T-helper 9 cell (primary cell): ENCODE data around the gene LMO1.

ENCODE experiments used
- DNase-seq: peaks from one replicate; pipeline ENCODE4 v3.0.0-alpha.2; 2020

The LMO1 gene

DNA sequence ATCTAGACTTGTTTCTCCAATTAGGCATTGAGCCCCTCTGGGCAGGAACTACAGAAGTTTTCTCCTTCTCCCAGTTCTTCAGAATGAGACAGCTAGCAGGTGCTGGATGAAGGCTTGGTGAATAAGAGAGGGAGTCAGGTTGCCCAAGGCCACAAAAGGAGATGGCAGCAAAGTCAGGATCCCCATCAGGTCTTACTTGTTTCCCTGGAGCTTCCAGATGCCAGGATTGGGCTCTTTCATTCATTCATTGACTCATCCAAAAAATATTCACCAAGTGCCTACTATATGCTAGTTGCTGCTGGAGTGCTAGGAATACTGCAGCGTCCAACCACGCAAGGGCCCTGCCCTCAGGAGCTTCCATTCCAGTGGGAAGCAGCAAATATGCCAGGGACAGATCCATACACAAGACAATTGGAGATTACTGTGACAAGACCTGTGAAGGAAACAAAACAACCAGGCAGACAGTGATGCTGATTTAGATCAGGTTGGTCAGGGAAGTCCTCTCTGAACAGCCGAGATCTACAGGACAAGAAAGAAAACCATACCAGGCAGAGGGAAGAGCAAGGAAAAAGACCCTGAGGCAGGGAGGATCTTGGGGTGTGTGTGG lies 24.6 kb upstream of the LMO1 start:
- DNase-seq, result no peak

DNA sequence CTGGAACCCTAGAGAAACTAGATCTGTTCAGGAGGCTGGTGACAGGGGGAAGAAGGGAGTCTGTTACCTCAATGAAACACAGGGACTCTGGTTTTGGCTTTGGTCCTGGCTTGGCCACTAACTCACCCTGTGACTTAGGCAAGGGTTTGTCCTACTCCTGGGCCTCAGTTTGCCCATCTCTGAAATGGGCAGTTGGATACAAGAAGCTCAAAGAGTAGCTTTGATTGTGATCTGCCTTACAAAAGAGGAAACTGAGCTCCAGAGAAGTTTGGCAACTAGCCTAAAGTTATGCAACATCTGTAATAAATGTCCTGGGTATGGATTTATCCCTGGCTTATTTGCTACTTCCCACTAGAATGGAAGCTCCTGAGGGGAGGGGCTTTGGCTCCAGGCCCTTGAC lies 24.0 kb upstream of the LMO1 start:
- DNase-seq, result no peak

DNA sequence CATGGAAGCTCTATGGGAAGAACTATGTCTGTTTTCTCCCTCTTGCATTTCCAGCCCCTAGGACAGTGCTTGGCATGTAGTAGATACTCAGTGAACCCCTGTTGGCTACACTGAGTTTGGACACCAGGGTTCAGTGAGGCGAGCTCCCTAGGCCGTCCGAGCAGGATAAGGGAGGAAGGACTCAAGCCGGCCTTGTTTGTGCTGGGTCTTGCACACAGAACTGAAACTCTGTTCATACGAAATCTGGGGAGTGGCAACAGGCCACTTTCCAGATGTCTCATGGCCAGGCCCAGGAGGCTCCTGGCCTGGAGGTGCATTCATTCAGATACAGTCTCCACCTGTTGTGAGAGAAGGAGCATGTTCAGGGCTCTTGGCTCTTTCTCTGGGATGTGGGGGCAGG lies 23.6 kb upstream of the LMO1 start:
- DNase-seq, result no peak

DNA sequence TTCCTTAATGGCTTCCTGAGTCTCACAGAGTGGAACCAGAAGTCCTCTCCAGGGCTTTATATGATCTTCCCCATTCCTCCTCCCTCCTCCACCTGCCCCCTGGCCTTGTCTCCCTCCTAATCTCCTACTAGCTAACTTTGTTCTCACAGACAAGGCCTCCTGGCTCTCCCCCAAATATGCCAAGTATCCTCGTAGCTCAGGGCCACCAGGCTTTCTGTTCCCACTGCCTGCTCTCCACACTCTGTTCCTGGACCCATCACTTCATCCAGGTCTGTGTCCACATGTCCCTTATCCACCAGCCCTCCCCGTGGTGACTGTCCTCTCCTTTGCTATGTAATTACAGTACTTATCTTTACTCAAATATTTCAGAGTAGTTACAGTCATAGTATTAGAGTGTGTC lies 23.2 kb upstream of the LMO1 start:
- no peak for DNase-seq

DNA sequence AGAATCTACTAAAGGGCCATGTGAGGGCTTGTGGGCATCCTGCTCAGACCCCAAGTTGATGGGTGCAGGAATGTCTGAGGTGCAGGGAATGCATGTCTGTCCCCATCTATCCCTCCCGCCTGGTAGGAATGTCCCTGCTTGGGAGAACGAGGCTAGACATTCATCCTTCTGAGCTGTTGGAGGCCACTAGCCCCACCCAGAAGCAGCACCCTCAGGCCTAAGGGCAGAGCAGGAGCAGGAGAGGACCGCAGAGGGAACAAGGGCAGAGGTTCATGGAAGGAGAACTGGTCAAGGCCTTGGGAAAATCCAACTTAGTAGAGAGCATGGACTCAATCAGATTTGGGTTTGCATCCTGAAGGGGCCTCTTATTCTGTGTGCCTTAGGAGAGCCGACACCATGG lies 22.1 kb upstream of the LMO1 start:
- no peak for DNase-seq

DNA sequence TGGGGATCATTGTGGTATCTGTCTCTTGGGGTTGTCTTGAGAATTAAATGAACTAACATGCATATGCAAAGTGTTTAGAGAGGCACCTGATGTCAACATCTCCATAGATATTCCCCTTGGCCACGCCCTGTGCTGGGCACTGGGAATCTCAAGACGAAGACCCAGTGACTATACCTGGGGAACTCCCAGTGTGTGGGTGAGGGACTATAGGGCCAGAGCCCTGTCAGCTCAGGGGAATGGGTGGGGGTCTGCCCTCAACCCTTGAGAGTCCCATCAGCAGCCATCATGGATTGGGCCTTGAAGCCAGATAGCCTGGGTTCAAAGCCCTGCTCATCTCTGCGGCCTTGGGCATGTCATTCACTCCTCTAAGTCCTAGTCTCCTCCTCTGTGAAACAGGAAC lies 21.6 kb upstream of the LMO1 start:
- DNase-seq, result no peak

DNA sequence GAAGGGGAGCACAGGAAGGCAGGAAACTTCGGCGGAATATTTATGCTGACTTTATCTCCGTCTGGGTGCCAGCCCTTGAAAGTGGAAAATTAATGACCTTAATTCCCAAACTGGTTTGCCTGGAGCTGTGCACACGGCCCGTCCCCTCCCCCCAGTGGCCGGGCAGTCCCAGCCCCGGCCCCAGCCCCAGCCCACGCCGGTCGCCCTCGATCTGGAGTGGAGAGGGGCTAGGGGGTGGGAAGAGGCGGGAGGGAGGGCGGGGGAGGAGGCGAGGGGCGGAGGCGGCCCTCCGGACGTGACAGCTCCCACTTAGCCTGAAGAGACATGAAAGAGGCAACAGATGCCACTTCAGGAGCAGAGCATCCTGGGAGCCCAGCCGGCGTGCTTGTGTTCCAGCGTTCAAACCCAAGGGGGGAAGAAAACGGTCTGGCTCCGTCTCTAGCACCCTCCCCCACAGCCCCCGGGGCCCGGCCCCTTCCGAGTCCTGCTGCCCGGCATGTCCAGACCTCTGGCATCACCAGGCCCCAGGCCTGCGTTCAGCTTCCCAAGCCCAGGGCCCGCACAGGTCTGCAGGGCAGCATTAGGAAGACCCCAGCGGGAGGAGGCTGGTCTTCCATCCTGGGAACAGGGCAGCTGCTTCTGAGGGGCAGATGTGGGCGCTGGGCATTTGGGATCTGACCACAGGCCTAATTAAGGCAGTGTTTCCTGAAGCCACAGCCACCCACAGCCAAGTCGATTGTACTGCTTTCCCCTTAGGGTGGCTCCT lies 20.0 kb upstream of the LMO1 start:
- no peak for DNase-seq

DNA sequence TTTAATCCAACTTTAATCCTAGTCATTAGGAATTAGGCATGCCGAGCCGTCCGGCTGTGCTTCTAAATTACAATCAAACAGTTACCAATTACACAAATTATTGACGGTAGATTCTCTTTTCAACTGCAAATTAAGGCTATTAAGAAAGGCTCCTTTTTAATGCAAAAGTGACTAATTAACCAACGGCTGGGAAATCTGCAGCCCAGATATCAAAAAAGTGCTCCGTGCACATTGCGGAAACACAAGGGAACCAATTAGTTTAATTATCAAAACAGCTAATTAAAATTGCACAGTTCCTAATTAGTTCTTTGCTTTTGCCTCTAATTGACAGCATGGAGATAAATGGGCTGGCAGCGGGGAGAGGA lies 19.4 kb upstream of the LMO1 start:
- no peak for DNase-seq

DNA sequence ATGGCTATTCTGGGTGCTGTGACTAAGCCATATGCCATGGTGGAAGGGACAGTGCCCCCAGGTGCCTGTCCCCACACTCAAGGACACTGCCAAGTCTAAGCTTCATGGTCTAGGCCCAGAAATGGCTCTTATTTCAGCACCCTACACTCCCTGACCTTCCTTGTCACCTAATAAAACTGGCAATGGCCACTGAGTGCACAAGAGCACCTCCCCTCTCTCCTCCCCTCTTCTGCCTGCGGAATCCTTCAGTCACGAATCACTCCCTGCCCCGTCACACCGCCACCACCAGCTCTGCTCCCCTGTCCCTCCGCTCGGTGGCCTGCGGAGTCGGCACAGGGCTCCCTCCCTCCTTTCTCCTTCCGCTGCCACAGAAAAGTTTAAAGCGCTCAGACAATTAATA lies 19.0 kb upstream of the LMO1 start:
- no peak for DNase-seq

DNA sequence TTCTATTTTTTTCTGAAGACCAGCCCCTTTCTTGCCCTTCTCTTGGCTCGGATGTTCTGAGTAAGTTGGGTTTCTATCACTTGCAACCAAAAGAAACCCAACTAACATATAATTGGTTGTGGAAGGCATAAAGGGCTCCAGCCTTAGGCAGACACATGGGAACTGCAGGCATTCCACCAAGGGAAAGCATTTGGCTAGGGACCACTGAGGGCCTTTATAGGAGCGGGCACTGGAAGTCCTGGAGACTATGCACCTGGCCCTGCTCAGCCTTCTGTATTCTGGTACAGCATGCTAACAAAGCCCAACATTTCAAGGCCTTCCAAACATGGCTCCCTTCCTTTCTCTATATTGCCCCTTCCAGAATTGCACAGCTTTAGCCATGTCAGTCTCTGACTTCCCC lies 17.6 kb upstream of the LMO1 start:
- DNase-seq, result no peak

DNA sequence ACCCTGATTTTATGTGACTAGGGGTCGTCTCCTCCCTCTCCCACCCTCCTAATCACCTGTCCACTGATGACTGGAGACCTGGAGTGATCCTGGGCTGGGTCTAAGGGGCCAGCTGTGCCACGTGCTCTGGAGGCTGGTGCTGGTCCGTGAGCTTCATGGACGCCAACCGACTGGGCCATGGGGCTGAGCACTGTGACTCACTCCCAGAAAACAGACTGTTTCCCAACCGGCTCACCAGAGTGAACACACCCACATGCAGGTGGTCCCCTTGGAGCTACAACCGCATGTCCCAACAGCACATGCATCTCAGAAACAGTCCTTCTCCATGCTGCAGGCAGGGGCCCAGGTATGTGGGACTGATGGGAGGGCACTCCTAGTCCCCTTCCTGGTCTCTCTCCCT lies 14.0 kb upstream of the LMO1 start:
- DNase-seq, result no peak

DNA sequence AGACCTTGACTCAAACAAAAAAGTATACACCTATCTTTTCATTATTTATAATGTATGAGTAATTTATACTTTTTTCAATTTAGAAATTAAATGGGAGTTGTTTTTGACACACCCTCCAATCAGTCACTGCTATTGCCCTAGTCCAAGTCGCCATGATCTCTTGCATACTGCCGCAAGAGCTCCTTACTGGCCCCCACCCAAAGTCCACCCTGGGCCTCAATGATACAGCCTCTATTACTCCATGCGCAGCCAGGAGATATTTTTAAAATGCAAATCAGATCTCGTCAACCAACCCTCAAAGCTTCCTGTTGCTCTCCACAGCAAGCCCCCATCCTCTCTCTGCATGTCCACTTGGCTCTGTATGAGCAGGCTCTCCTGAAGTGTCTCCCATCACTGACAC lies 12.8 kb upstream of the LMO1 start:
- DNase-seq, result no peak

DNA sequence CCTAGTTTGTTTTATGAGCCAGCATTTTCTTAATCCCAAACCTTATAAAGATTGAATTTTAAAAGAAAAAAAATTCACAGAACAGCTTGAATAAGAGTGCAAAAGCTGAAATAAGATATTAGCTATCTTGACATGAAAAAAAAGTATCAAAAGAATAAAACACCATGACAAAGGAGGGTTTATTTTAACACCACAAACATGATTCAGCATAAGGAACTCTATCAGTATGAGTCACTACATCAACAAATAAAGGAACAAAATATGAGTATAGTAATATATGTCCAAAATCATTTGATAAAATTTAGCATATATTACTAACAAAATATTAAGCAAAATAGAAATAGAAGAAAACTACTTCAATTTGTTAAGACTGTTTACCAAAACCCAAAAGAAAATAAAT lies 9.6 kb upstream of the LMO1 start:
- no peak for DNase-seq

DNA sequence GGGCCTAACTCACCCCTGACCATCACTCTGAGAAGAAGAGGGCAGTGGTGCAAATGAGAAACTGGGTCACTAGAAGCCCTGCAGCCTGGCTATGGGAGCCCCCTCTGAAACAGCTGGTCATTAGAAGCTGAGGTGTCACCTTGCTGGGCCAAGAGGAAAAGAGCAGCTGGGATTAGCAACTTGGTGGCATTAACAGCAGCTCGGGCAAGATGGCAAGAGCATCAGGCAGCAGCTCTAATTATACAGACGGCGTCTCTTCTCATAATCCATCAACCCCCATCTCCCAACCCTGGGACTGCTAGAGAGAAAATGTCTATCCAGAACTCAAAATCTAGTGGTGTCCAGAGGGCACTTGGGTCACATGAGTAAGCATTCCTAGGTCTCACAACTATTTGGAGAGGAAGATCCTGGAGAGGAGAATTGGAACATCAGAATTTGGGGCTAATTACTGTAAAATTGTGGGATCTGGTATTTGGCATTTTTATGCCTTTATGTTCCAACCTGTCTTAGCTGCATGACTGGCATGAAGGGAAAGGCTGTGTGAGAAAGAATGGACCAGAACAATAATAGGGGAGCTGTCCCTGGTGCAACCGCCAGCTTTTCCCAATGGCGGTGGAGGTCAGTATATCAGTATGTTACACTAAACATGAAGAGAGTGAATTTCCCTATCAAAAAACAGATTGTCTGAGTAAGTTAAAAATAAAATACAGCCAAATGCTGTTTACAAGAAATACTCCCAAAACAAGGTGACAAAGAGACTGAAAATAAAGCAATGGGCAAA lies 7.6 kb upstream of the LMO1 start:
- DNase-seq, result no peak

DNA sequence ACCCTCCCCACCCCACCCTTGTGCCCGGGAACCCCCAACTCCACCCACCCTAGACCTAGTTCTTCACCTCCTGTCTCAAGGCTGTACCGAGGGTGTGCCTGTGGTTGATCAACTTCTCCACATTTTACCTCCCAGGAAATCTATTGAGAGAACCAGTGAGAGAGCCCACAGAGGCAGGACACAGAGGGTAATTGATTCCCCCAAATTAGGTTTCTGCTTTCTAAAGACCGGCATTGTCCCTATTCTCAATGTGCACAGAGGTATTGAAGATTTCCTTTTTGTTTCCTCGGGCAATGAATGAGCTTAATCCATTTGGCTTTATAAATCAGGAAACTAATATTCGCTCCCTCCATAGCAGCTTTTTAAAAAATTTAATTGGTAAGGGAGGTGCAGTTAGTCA lies 6.0 kb upstream of the LMO1 start:
- no peak for DNase-seq

DNA sequence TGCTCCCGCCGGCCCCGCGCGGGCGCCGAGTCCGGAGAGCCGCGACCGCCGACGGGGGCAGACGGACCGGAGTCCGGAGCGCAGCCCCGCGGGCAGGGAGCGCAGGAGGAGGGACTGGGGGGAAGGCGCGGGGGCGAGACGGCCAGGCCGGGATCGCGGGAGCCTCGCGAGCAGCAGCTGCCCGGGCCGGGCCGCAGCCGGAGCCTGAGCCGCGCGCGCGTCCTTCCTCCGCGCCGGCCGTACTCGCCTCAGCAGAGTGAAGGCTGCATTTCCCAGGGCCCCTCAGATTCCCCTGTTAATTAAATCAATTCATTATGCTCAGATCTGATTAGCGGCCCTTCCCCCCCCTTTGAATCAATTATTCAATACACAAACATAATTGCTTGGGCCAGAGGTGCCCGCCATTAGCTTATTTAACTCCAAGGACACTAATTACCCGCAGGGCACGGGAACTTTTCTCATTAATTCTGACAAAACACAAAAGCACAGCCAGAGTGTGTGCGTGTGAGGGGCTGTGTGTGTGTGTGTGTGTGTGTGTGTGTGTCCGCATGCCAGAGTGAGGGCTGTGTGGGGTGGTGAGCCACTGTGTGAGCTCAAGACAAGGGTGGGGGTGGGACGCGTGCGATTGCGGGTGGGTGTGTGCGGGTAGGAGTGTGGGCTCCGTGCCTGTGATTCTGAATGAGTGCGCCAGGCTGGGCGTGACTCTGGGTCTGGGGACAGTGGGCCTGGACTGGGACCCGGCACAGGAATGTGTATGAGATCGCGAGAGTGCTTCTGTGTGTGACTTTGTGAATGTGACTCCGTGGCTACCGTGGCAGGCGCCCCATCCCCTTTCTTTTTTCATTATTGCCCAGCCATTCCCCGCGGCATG lies 5.1 kb upstream of the LMO1 start:
- DNase-seq, result no peak

DNA sequence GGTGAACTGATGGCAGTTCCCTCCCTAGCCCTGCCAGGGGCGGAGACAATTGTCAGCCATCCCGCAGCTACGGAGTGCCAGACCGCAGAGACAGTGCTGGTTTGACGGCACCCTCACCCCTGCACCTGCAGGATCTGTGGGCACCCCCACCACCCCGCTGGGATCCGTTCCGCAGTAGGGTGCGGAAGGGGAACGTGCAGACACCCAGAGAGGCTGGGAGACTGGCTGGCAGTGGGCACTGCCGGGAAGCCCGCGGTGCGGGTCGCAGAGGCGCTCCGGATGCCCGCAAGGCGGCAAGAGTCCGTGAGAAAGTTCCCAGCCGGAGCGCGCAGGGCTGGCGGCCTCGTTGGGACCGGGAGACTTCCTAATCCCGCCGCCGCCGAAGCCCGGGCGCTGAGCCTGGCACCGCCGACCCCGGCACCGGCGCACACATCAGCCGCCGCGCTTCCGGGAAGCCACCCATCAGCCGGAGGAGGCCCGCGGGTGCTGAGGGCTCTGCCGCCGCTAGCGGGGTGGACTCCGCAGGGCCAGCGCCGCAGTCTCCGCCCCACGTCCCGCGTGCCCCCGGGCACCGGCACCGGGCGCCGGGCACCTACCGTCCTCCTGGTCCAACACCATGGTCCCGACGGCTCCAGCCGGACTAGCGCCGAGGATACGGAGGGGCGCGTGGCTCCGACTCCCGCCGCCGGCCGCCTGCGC lies 4.3 kb upstream of the LMO1 start:
- DNase-seq, result no peak

DNA sequence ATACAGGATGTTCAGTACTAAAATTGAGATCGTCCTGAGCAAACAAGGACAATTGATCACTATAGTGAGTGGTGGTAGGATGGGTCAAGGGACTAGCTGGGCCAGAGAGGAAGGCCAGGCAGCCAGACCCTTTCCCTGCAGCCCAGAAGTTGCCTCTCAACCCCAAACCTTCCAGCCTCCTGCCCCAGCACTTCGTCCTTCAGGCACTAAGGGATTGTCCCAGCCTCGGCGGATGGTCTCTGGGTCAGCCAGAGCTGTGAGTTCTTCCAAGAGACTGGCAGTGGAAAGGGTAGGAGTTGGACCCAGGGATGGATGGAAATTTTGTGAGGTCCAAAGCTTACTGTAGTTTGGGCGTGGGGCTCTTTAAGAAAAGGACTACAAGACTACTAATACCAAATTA lies 3.6 kb upstream of the LMO1 start:
- DNase-seq, result no peak

DNA sequence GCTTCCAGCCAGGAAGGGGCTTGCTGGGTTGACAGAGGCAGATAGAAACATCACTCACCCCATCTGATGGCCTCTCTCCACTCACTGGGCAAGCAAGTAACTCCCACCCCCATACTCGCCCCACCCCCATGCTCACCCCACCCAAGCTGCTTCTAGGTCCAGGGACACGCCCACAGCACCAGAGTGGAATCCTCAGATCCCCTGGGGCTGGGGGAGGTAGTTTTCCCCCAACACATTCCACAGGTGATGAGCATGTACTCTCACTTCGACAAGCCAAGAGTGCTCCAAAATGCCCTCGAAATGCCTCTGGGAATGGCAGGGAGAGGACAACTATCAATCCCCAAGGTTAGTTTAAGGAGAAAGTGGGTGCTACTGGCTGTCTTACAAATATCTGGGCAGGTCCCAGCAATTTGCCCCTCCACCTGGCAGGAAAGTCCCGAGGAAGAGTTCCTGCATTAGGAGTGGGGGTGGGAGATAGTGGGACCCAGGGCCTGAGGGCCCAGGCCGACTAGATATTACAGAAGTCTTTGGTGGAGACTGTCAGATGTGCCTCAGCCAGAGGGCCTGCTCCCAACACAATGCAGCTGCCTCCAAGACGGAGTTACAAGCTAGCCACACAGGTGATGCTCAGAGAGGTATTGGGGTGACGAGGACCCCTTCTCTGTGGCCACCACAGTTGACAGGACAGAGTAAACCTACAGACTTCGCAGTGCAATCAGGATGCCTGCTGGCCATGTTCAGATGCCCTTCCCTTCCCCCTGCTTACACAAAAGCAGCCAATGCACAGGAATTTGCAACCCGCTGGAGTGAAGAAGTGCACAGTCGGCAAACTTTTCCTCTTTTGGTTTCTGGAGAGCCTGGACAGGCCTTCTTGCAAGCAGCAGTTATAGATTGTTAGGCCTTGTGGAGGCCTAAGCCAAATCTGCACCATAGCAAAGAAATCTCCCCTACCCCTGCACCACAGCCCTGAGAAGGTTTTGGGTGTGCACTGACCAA lies 2.9 kb upstream of the LMO1 start:
- DNase-seq, result no peak

DNA sequence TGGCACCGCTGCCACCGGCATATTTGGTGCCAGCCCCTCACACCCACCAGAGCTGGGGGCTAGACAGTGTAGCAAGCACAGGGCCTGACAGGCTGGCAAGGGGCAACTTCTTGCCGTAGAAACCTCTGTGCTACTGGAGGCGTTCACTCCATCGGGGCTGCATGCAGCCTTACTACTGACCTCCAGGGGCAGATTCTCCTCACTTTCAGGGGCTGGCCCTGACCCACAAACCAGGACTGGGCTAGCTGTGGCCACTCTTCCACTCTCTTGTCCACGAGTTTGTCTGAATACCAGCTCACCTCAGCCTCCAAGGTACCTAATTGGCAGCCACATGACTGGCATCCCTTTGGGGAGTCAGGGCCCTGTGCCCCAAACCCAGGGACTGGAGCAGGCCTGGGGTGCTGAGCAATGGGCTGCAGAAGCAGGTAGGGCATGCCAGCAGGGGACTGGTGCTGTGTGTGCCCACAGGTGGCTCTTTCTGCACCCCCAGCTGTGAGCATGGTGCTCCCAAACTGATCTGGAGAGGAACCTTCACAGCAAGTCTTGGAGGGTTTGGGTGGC lies 2.1 kb upstream of the LMO1 start:
- no peak for DNase-seq
